GM12891 (cell line): Measurements from ENCODE around the gene SLC11A2.

Source experiments
- DNase-seq: peaks from one replicate; pipeline ENCODE4 v3.0.0; 2011; ENCODE audit warnings: low spot score; ENCODE audit not compliant: insufficient read length
- FAIRE-seq: peaks from 2 replicates; lab custom pipeline; 2011; peaks lifted over from hg19 to GRCh38; lab: Jason Lieb, UNC
- PAX5 ChIP-seq: IDR thresholded peaks from 2 replicates; pipeline ENCODE4 v1.6.1; 2011; ENCODE audit warnings: low read length, moderate library complexity, mild to moderate bottlenecking; ENCODE audit not compliant: insufficient read depth, severe bottlenecking
- POLR2A ChIP-seq: IDR thresholded peaks from 2 replicates; pipeline ENCODE4 v1.6.1; 2011; ENCODE audit warnings: low read depth, low read length, control low read depth
- POLR2AphosphoS5 ChIP-seq: IDR thresholded peaks from 2 replicates; pipeline ENCODE4 v1.6.1; 2011; ENCODE audit warnings: low read depth, low read length, control low read depth
- POU2F2 ChIP-seq: IDR thresholded peaks from 2 replicates; pipeline ENCODE4 v1.6.1; 2011; ENCODE audit warnings: low read depth, mild to moderate bottlenecking, control low read depth, low read length, moderate library complexity
- SPI1 ChIP-seq: IDR thresholded peaks from 2 replicates; pipeline ENCODE4 v1.6.1; 2011; ENCODE audit warnings: low read depth, low read length, control low read depth
- TAF1 ChIP-seq: IDR thresholded peaks from 2 replicates; pipeline ENCODE4 v1.6.1; 2011; ENCODE audit warnings: low read depth, low read length, control low read depth

SLC11A2 gene

GRCh38 chr12:51013441-51013840 lies 12.7 kb downstream of the SLC11A2 start:
- FAIRE-seq = no peak
- no peak for DNase-seq
- no peak for TF ChIP-seq POU2F2
- TF ChIP-seq PAX5 = no peak

DNA sequence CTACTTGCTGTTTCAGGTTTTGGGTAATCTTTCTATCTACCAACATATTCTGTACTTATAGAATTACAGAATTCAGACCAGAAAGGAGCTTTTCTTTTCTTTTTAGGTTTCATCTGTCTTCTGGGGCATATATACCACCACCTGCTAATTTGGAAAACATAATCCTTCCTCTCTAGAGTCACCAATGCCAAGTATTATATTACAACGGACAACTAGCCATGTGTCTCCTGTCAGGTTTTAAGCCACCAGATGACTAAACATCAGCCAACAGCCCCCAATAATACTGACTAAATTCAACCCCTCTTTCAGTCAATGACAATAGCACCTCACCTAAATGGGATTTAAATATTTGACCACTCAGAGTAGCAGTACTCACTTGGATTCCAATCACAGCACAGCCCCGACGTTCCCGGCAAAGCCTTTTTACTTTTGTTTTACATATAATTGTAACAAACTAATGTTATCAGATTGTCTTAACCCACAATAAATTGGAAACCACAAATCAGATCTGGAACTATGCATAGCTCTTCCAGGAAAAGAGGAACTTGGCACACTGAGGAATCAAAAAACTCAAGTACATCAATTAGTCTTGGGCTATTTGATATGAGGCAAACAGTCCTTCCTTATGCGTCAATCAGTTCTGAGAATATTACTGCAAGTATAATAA lies 13.5 kb downstream of the SLC11A2 start:
- no peak for DNase-seq
- no peak for TF ChIP-seq PAX5
- no peak for TF ChIP-seq POU2F2
- TF ChIP-seq POLR2A = no peak
- TF ChIP-seq POLR2AphosphoS5 = no peak
- no peak for TF ChIP-seq SPI1
- TF ChIP-seq TAF1 = no peak
- FAIRE-seq = no peak

- TF ChIP-seq PAX5 (no peak), POU2F2 (no peak), POLR2AphosphoS5 (no peak), POLR2A (no peak), TAF1 (no peak), SPI1 (no peak)
- DNase-seq (no peak), FAIRE-seq (no peak)
Measured at GRCh38 chr12:51011955-51012354, 14.2 kb downstream of the SLC11A2 start.

DNA sequence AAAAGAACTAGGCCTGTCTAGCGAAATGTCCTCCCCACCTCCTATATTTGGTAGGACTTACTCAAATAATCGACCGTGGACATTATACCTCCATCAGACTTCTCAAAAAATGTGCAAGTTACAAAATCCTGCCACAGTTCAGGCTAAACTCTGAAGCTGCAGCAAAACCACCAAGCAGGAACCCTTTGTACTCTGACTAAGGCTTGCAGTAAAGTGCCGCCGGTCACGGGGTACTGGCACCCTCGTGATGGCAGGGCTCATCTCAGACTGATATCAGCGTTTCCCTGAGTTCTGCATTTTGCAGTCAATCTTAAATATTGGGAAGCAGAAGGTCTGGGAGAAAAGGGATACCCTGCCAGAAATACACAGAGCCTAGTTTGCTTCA lies 17.1 kb downstream of the SLC11A2 start:
- FAIRE-seq = no peak
- no peak for TF ChIP-seq PAX5
- TF ChIP-seq POLR2A = no peak
- no peak for TF ChIP-seq TAF1
- no peak for TF ChIP-seq POLR2AphosphoS5
- TF ChIP-seq POU2F2 = no peak
- TF ChIP-seq SPI1 = no peak

DNA sequence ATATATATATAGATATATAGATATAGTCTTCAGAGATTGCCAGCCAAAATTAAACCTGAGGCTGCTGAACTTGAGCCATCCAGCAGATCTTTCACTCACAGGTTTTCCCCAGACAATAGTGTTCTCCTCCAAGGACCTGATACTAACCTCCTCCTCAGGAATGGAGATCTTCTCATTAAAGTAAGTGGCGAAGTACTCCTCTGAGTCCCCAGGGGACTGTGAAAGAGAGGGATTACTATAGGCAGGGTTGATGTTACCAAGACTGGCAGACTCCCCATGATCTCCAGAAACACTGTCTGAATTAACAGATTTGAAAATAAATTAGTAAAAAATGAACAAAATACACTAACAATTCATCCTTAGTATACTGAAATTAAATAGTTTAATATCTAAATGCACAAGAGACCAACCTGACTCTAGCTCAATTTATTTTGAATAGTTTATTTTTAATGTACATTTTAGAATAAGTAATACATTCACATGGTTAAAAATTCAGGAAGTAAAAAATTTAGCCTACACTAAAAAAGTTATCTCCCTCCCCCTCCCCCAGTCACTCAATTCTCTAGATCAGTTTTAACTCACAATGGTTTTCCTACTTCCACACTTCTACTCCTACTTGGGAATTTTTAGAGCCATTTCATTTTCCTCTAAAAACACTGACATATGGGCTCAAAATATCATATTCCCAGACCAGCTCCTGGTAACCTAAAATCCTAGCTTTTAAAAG lies 17.7 kb downstream of the SLC11A2 start:
- DNase-seq (no peak), FAIRE-seq (no peak)
- TF ChIP-seq SPI1 (no peak), TAF1 (no peak), POLR2AphosphoS5 (no peak), POLR2A (no peak), PAX5 (no peak), POU2F2 (no peak)

More for the DNA sequence above, 17.1 kb downstream of the SLC11A2 start:
- DNase-seq = no peak

DNA sequence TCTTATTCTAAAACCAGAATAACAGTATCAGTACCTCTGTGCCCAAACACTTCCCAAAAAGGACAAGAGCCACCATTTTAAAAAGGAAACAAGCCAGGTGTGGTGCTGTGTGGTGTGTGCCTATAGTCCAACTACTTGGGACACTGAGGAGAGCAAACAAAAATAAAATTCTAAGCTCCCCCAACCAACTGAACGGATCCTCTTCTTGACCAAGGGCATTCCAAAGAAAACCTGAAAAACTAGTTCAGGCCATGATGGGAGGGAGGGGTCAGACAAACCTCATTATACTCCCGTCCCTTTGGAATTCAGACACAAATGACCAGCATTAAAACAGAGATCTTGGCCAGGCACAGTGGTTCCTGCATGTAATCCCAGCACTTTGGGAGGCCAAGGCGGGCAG lies 20.5 kb downstream of the SLC11A2 start:
- DNase-seq (no peak), FAIRE-seq (no peak)
- no peak for TF ChIP-seq SPI1

DNA sequence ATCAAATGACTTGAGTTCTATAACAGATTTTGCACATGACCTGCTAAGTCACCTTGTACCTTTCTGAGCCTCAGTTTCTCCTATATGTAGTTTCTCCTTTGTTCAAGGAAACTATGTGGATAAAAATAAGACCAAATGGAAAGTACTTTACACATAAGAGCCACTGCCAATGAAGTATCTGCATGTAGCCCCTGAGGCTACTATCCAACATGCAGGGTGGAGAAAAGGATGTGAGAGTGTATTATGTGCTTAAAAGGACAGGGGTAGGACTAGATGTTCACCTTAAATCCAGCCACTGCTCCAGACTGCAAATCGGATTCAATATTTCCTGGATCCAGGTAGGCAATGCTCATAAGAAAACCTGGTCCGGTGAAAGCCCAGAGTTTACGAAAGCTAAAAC lies 21.2 kb downstream of the SLC11A2 start:
- no peak for FAIRE-seq
- TF ChIP-seq POLR2AphosphoS5 (no peak), TAF1 (no peak), POU2F2 (no peak), PAX5 (no peak), SPI1 (no peak), POLR2A (no peak)

DNA sequence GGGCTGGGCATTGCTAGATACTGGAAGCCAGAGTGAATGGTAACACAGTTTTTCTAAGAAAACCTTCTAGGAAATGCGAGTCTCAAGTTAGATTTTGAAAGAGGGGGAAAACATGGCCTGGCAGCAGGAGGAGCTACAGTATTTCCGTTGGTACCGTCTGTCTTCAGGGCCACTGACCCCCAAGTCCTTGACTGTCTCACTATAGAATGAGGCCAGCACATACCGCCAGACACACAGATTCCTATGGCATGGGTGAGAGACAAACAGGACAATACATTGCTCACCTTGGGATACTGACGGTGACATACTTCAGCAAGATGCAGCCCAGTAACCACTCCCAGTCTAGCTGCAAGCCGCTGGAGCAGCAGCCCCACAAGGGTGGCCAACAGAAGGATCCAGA lies 21.7 kb downstream of the SLC11A2 start:
- FAIRE-seq (no peak), DNase-seq (no peak)
- TF ChIP-seq POU2F2 (no peak), SPI1 (no peak), PAX5 (no peak), TAF1 (no peak), POLR2A (no peak), POLR2AphosphoS5 (no peak)

More for the DNA sequence above, 21.2 kb downstream of the SLC11A2 start:
- DNase-seq = no peak

DNA sequence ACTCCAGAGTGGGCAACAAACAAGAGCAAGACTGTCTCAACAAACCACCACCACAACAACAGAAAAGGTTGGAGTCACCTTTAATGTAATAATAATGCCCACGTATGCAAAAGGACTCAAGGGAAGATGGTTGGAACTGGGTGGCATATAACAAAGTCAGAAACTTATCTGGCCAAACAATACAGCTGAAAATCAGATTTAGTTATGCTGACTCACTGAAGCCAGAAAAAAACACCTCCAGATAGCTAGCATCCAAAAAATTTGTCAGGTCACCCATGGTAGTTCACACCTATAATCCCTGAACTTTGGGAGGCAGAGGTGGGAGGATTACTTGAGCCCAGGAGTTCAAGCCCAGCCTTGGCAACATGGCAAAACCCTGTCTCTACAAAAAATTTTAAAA lies 24.4 kb downstream of the SLC11A2 start:
- no peak for FAIRE-seq
- TF ChIP-seq SPI1 = no peak
- no peak for TF ChIP-seq POLR2AphosphoS5
- no peak for TF ChIP-seq POLR2A
- TF ChIP-seq PAX5 = no peak
- no peak for TF ChIP-seq TAF1
- no peak for TF ChIP-seq POU2F2
- no peak for DNase-seq

- FAIRE-seq = no peak
- TF ChIP-seq POLR2AphosphoS5 = no peak
- no peak for TF ChIP-seq TAF1
- TF ChIP-seq POLR2A = no peak
- TF ChIP-seq POU2F2 = no peak
- no peak for TF ChIP-seq PAX5
- no peak for TF ChIP-seq SPI1
- no peak for DNase-seq
Measured at GRCh38 chr12:51000245-51000644, 25.9 kb downstream of the SLC11A2 start.
